ENCODE data around the gene KIRREL1.

- TF ChIP-seq POLR2AphosphoS5 (IDR thresholded peaks at IDR 0.05) (no peak), POLR2A (IDR thresholded peaks at IDR 0.05) (no peak), CTCF (IDR thresholded peaks at IDR 0.05 in 8 of 11, conservative IDR thresholded peaks at IDR 0.05 in 3 of 11) (no peak)
Measured at GRCh38 chr1:157955857-157956256, 37.6 kb upstream of the KIRREL1 start.

Data from spleen (tissue), 7 donors.